Fibroblast of pulmonary artery (primary cell): ENCODE results near the gene ZNF268.

ENCODE experiments used
- DNase-seq: peaks from one replicate; pipeline ENCODE4 v3.0.0-alpha.2; 2010; ENCODE audit warnings: low read depth
- H3K4me3 ChIP-seq: replicated peaks from 2 replicates; pipeline ENCODE4 v1.5.1; 2011; ENCODE audit warnings: low read depth, mild to moderate bottlenecking, control low read depth, low read length, moderate library complexity
- CTCF ChIP-seq: IDR thresholded peaks from 2 replicates; pipeline ENCODE4 v1.5.1; 2011; ENCODE audit warnings: mild to moderate bottlenecking, control low read depth, low read length, inconsistent platforms; ENCODE audit errors: missing control alignments

The ZNF268 gene

GRCh38 chr12:133203344-133204263 lies 22.3 kb downstream of the ZNF268 start:
- peak; percentile 31 for DNase-seq
- no peak overlapping the region for H3K4me3 ChIP-seq
- TF ChIP-seq CTCF: no peak

GRCh38 chr12:133204264-133204603 lies 22.9 kb downstream of the ZNF268 start:
- no peak for DNase-seq
- no peak overlapping the region for H3K4me3 ChIP-seq
- TF ChIP-seq CTCF: no peak

- no peak for DNase-seq
- no peak for TF ChIP-seq CTCF
- no peak overlapping the region for H3K4me3 ChIP-seq
These were observed 25.1 kb downstream of the ZNF268 start for GRCh38 chr12:133206390-133206789.

GRCh38 chr12:133215724-133216123 lies 34.4 kb downstream of the ZNF268 start:
- no peak for TF ChIP-seq CTCF
- H3K4me3 ChIP-seq: no peak overlapping the region
- no peak for DNase-seq

GRCh38 chr12:133217219-133217618 lies 35.9 kb downstream of the ZNF268 start:
- no peak for TF ChIP-seq CTCF
- no peak overlapping the region for H3K4me3 ChIP-seq

GRCh38 chr12:133220521-133220920 lies 39.2 kb downstream of the ZNF268 start:
- no peak for DNase-seq
- no peak overlapping the region for H3K4me3 ChIP-seq
- no peak for TF ChIP-seq CTCF

More at GRCh38 chr12:133217219-133217618, 35.9 kb downstream of the ZNF268 start:
- DNase-seq: no peak

- no peak for TF ChIP-seq CTCF
- DNase-seq: no peak
- no peak overlapping the region for H3K4me3 ChIP-seq
These were observed 39.9 kb downstream of the ZNF268 start for GRCh38 chr12:133221241-133221640.
